CD4-positive, alpha-beta T cell (primary cell): Measurements from ENCODE around the gene GPR68. TPM values are rescaled to one million over a fixed set of nuclear protein-coding genes. Genes with fewer than 3 reads are reported as not detected.

Experiments
- ATAC-seq: fragments of 200-7000 bp; cut with Tn5 transposase; one replicate; pipeline ENCODE4 v1.10.0; 2022; ENCODE audit warnings: mild to moderate bottlenecking; ENCODE audit not compliant: poor library complexity
- CTCF ChIA-PET: fragments of 350-600 bp; sonication (Branson Sonifier 250); formaldehyde crosslinking; loops from one replicate; lab custom pipeline; 2021; ENCODE audit warnings: antibody characterized with exemption, inconsistent platforms; lab: Charles Lee
- POLR2A ChIA-PET: fragments of 350-600 bp; sonication (Branson Sonifier 250); formaldehyde crosslinking; loops from one replicate; lab custom pipeline; 2021; ENCODE audit warnings: antibody characterized with exemption, inconsistent platforms; lab: Charles Lee
- DNase-seq, 14 experiments: peaks; one replicate each; pipeline ENCODE4 v3.0.0-alpha.2; 2013 to 2020; ENCODE audit warnings: mixed read lengths in 2 of 14
- H3K27ac ChIP-seq, 2 donors: one replicate each; pipeline versions ENCODE4 v1.5.1 to v1.7.0; 2013; ENCODE audit warnings: low read length in 2 of 2, low read depth in 1 of 2, mild to moderate bottlenecking in 1 of 2
- H3K27me3 ChIP-seq, 2 experiments: 1 replicate in 1 of 2; 2 replicates in 1 of 2; pipeline versions ENCODE4 v1.6.1 to v1.7.0; 2013; ENCODE audit warnings: low read length in 2 of 2, control low read depth in 1 of 2, mild to moderate bottlenecking in 1 of 2, moderate library complexity in 1 of 2; ENCODE audit not compliant: insufficient read depth in 2 of 2, control insufficient read depth in 1 of 2
- H3K36me3 ChIP-seq: one replicate; pipeline ENCODE4 v1.6.1; 2013; ENCODE audit warnings: low read length, control low read depth; ENCODE audit not compliant: insufficient read depth
- H3K4me1 ChIP-seq: one replicate; pipeline ENCODE4 v1.6.1; 2013; ENCODE audit warnings: low read length, control low read depth; ENCODE audit not compliant: insufficient read depth
- H3K4me3 ChIP-seq: one replicate; pipeline ENCODE4 v1.5.1; 2013; ENCODE audit warnings: mild to moderate bottlenecking, low read length, moderate library complexity
- H3K9me3 ChIP-seq, 2 experiments: 1 replicate in 1 of 2; 2 replicates in 1 of 2; pipeline versions ENCODE4 v1.6.1 to v1.7.0; 2013; ENCODE audit warnings: low read length in 2 of 2, mild to moderate bottlenecking in 2 of 2, control low read depth in 1 of 2, moderate library complexity in 1 of 2; ENCODE audit not compliant: control insufficient read depth in 1 of 2, insufficient read depth in 1 of 2
- H3K27ac Mint-ChIP-seq: one replicate; pipeline ENCODE4 v1.8.0; 2020; ENCODE audit warnings: mixed read lengths
- H3K27me3 Mint-ChIP-seq: one replicate; pipeline ENCODE4 v1.8.0; 2021; ENCODE audit warnings: mixed read lengths
- H3K36me3 Mint-ChIP-seq: one replicate; pipeline ENCODE4 v1.8.0; 2021; ENCODE audit warnings: low read depth, mixed read lengths
- H3K4me1 Mint-ChIP-seq: one replicate; pipeline ENCODE4 v1.8.0; 2021; ENCODE audit warnings: low read depth, mixed read lengths
- H3K4me3 Mint-ChIP-seq: one replicate; pipeline ENCODE4 v1.8.0; 2020; ENCODE audit warnings: mild to moderate bottlenecking, mixed read lengths
- H3K9me3 Mint-ChIP-seq: one replicate; pipeline ENCODE4 v1.8.0; 2020; ENCODE audit warnings: mixed read lengths
- CTCF ChIP-seq: fragments of 200-600 bp; IDR thresholded peaks from one replicate; pipeline ENCODE4 v1.8.0; 2022; ENCODE audit warnings: antibody characterized with exemption, mild to moderate bottlenecking
- intact Hi-C, 2 experiments: fragments of 100-400 bp; cut with DNase I in 1 of 2; cut with micrococcal nuclease in 1 of 2; formaldehyde crosslinking; loops; one replicate each; pipeline versions ENCODE4 v1.15.1 to v1.9.0; 2023 to 2025; cut with DNase I, micrococcal nuclease
- total RNA-seq, 174 experiments: library from RNA in 2 of 174; stranded (reverse) in 2 of 174; gene quantifications; one replicate each; pipeline ENCODE4 v1.2.3 and lab custom pipeline; 2021 to 2026

The GPR68 gene
- total RNA-seq, 2 experiments from 2014 or later: 2.8 to 2.9 TPM

GRCh38 chr14:91238661-91239060 lies 5.8 kb downstream of the GPR68 start:
- ChIA-PET POLR2A (interaction anchor here (0.7 to 9.5 kb wide), 4 partner anchors 8 to 18 kb away, joined by 4 to 178 read pairs (median 4); no protein-coding TSS in a partner anchor), CTCF (interaction anchor here (0.9 kb wide), 1 partner anchor 61 kb away, joined by 3 read pairs; no protein-coding TSS in a partner anchor)
- ATAC-seq (no peak), DNase-seq (no peak)
- Mint-ChIP-seq H3K27me3 (no peaks in the 10 kb centered on the region), H3K4me3 (peak overlapping the region; percentile 11), H3K9me3 (no peaks in the 10 kb centered on the region), H3K27ac (peak overlapping the region; percentile 77), H3K4me1 (peaks cover 78% of the 10 kb centered on the region), H3K36me3 (peaks cover 23% of the 10 kb centered on the region)
- H3K36me3 ChIP-seq: peaks cover 21% of the 10 kb centered on the region
- H3K4me3 ChIP-seq: no peak overlapping the region
- intact Hi-C loops: no loop called here
- H3K27me3 ChIP-seq: no peaks in the 10 kb centered on the region
- TF ChIP-seq CTCF: no peak
- no peaks in the 10 kb centered on the region for H3K9me3 ChIP-seq
- peaks cover 78% of the 10 kb centered on the region for H3K4me1 ChIP-seq
- H3K27ac ChIP-seq: no peak overlapping the region

GRCh38 chr14:91238085-91238484 lies 6.4 kb downstream of the GPR68 start:
- Histone ChIP-seq H3K27me3 (no peaks in the 10 kb centered on the region), H3K4me1 (peaks cover 78% of the 10 kb centered on the region), H3K9me3 (no peaks in the 10 kb centered on the region), H3K36me3 (peaks cover 25% of the 10 kb centered on the region), H3K4me3 (no peak overlapping the region), H3K27ac (no peak overlapping the region)
- ATAC-seq (no peak), DNase-seq (no peak)
- peak overlapping the region; percentile 77 for H3K27ac Mint-ChIP-seq
- no peak for TF ChIP-seq CTCF
- intact Hi-C loops: no loop called here
- no peaks in the 10 kb centered on the region for H3K27me3 Mint-ChIP-seq
- ChIA-PET CTCF (no interaction called here), POLR2A (interaction anchor here (0.7 to 9.5 kb wide), 3 partner anchors 8 to 19 kb away, joined by 4 to 178 read pairs (median 5); no protein-coding TSS in a partner anchor)
- peaks cover 18% of the 10 kb centered on the region for H3K36me3 Mint-ChIP-seq
- no peaks in the 10 kb centered on the region for H3K9me3 Mint-ChIP-seq
- peaks cover 73% of the 10 kb centered on the region for H3K4me1 Mint-ChIP-seq
- no peak overlapping the region for H3K4me3 Mint-ChIP-seq

- CTCF ChIA-PET: no interaction called here
- H3K4me1 Mint-ChIP-seq: peaks cover 70% of the 10 kb centered on the region
- H3K4me3 Mint-ChIP-seq: no peak overlapping the region
- POLR2A ChIA-PET: no interaction called here
- TF ChIP-seq CTCF: no peak
- no peaks in the 10 kb centered on the region for H3K9me3 ChIP-seq
- peaks cover 18% of the 10 kb centered on the region for H3K36me3 Mint-ChIP-seq
- no peak overlapping the region for H3K4me3 ChIP-seq
- peaks cover 26% of the 10 kb centered on the region for H3K36me3 ChIP-seq
- H3K27me3 ChIP-seq: no peaks in the 10 kb centered on the region
- peaks cover 79% of the 10 kb centered on the region for H3K4me1 ChIP-seq
- H3K9me3 Mint-ChIP-seq: no peaks in the 10 kb centered on the region
- no peak for DNase-seq
- intact Hi-C loops: no loop called here
- no peak overlapping the region for H3K27ac Mint-ChIP-seq
- no peak for ATAC-seq
- no peaks in the 10 kb centered on the region for H3K27me3 Mint-ChIP-seq
- H3K27ac ChIP-seq: no peak overlapping the region
Measured at GRCh38 chr14:91237219-91237618, 7.3 kb downstream of the GPR68 start.
